ENCODE data around the gene PIGL.

DNA sequence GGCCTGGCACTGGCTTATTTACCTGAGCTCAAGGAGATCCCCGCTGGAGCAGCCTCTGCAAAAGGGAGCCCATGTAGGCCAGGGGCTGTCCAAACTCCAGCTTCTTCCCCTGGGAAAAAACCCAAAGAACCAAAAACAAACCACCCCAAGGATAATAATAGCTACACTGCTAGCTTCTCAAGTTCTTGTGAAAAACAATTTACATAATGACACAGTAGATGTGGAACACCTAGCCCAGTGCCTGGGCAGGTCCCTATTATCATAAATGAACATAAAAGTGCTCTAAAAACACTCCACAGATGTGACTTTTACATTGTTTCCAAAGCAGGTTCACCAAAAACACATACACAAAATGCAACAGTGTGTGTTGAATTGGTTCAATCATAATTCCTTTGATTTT lies 109.0 kb downstream of the PIGL start:
- TF ChIP-seq, protein P1, sequence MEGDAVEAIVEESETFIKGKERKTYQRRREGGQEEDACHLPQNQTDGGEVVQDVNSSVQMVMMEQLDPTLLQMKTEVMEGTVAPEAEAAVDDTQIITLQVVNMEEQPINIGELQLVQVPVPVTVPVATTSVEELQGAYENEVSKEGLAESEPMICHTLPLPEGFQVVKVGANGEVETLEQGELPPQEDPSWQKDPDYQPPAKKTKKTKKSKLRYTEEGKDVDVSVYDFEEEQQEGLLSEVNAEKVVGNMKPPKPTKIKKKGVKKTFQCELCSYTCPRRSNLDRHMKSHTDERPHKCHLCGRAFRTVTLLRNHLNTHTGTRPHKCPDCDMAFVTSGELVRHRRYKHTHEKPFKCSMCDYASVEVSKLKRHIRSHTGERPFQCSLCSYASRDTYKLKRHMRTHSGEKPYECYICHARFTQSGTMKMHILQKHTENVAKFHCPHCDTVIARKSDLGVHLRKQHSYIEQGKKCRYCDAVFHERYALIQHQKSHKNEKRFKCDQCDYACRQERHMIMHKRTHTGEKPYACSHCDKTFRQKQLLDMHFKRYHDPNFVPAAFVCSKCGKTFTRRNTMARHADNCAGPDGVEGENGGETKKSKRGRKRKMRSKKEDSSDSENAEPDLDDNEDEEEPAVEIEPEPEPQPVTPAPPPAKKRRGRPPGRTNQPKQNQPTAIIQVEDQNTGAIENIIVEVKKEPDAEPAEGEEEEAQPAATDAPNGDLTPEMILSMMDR (conservative IDR thresholded peaks at IDR 0.05 in 1 of 2, IDR thresholded peaks at IDR 0.05 in 1 of 2; ENCODE audit: low read depth in 1 of 2, low read length in 2 of 2): no peak
- TF ChIP-seq EZH2 (IDR thresholded peaks at IDR 0.05; ENCODE audit: low read length, missing control alignments): no peak
